Activated T-helper 1 cell treated with Interleukin-2 at 50 U/mL for 16 hours (primary cell): ENCODE measurements around the gene KXD1.
"Not testable (repeated sequence)": the region's sequence is repeated elsewhere in the genome, so short reads cannot be mapped to it uniquely, and the experiment has no call there.

Experiments
- DNase-seq: peaks from one replicate; pipeline ENCODE4 v3.0.0-alpha.2; 2020; ENCODE audit warnings: low read depth

KXD1 gene

DNA sequence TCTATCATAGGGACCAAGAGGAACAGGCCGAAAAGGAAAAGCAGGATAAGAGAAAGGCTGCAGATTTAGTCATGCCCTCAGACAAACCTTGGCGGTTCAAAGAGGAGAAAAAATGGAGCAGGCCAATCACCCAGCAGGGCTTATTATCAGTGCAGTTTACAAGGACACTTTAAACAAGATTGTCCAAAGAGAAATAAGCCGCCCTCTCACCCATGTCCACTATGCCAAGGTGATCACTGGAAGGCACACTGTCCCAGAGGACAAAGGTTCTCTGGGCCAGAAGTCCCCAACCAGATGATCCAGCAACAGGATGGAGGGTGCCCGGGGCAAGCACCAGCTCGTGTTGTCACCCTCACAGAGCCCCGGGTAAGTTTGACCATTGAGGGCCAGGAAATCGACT, 22.6 kb downstream of the KXD1 start:
- DNase-seq, result no peak

DNA sequence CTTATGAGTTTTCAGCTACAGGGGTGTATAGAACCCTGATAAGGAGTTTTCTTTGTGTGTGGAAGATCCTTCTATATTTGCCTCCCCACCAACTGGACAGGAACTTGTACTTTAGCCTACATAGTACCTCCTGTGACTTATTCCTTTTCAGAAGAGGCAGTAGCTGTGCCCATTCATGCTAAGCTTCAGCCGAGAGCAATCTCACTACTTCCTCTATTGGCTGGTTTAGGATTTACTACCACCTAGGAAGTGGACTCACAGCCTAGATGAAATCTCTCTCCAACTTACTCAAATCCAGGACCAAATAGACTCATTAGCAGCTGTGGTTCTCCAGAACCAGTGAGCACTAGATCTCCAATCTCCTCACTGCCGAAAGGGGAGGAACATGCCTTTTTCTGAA, 28.6 kb downstream of the KXD1 start:
- DNase-seq, result no peak

DNA sequence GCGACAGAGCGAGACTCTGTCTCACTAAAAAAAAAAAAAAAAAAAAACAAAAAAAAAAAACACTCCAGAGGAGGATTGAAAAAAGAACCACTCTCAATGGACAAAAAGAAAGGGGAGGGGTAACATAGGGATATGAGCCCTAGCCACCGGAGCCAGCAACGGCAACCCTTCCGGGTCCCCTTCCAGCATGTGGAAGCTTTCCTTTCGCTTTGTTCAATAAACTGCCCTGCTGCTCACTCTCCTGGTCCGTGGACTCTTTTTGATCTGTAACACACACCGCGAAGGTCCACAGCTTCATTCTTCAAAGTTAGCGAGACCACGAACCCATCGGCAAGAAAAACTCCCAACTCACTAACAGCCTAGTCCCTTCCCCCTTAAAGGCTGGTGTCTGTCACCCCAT, 29.9 kb downstream of the KXD1 start:
- no peak for DNase-seq

- no peak for DNase-seq
These were observed 30.4 kb downstream of the KXD1 start for GRCh38 chr19:18587962-18588610.

GRCh38 chr19:18588611-18589379, 31.1 kb downstream of the KXD1 start, which contains the start of gene REX1BD:
Gene REX1BD, plus strand, starts transcription at chr19:18588798. Its CDS starts 4 bp downstream, at chr19:18588802.
- peak; percentile 82 for DNase-seq

DNA sequence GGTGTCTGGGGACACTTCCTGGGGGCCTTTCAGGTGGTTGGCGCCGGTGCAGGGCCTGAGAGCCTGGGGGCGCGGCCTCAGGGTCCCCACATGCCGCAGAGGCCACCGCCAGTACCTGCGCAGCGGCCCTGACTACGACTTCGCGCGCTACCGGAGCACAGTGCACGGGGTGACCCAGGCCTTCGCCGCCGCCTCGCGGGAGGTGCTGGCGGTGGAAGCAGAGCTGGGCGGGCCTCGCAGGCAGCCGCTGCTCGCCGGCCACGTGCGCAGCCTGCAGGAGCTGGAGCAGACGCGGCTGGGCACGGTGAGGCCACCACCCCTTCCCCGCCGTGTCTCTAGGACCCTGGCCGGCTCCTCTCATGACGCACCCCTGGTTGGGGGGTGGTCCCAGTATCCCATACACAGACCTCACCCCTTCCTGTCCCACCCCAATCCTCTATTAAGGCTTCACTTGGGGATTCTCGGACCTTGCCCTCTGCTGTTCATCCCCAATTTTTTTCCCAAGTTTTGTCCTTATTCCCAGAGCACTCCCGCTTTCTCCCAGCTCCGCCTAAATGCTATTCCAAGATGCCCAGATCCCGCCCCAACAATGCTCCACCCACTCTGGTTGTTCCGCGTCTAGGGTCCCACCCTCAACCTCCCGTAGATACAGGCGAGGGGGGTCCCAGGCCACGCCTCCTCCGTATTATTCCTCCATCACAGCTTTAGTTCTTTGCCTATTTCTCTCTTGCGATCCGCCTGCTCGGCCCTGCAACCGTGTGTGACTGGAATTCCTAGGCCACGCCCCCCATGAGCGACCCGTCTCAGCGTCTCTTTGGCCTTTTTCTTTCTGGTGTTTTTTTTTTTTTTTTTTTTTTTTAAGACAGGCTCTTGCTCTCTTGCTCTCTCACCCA, 32.0 kb downstream of the KXD1 start:
- DNase-seq, result peak; percentile 61

DNA sequence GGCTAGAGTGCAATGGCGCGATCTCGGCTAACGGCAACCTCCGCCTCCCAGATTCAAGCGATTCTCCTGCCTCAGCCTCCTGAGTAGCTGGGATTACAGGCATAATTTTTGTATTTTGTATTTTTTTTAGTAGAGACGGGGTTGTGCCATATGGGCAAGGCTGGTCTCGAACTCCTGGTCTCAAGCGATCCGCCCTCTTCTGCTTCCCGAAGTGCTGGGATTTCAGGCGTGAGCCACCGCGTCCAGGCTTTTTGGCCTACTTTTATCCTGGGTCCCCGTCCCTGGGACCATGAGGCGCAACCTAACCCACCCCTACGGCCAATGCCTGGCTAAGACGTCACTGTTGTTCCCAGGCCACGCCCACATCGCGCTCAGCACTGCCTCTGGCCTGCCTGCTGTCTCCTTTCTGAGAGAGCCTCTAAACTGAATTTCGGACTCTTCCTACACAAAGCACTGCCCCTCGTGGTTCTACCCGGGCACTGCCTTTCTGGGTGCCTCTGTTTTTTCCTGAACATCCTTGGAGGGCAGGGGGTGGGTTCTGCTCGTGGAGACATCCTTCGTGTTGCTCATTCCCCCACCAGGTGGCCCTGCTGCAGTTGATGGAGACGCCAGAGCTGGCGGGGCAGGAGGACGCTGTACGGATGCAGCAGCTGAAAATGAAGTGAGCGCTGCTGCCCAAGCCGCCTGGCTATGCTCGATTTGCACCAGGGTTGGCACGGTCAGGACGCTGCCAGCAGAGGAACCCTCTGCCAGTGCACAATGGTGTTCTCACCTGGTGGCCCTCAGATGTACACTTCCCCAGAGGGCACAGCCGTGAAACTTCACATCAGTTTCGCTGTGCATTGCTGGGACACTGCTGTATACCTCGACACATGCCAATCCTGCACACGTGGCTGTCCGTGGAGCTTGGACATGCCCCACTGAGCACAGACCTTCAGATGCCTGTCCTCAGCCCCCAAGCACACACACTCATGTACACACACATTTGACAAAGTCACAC, 32.9 kb downstream of the KXD1 start:
- DNase-seq, result no peak

DNA sequence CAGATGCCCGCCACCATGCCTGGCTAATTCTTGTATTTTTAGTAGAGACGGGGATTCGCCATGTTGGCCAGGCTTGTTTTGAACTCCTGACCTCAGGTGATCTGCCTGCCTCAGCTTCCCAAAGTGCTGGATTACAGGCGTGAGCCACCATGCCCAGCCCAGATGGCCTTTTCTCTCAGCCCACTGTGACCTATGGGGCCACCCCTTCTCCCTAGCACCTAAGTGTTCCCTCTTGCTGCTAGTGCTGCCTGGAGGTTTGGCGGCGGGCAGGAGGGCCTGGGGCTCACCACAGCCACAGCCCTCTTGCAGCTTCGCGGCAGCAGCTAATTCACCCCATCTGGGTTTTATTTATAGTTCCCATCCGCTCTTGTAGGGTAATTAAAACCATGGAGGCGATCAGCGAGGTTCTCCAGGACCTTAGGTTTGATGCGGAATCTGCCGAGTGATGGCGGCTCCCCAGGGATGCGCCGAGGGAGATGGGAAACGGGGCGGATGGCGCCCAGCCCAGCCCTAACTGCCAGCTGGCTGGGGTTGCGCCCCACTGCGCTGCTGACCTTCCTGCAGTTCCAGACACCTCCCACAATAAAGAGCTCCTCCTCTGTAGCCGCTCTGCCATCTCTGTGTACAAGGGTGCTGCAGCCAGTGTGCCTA, 34.2 kb downstream of the KXD1 start:
- DNase-seq, result no peak

GRCh38 chr19:18592732-18593131, 35.1 kb downstream of the KXD1 start:
- not testable (repeated sequence) for DNase-seq

DNA sequence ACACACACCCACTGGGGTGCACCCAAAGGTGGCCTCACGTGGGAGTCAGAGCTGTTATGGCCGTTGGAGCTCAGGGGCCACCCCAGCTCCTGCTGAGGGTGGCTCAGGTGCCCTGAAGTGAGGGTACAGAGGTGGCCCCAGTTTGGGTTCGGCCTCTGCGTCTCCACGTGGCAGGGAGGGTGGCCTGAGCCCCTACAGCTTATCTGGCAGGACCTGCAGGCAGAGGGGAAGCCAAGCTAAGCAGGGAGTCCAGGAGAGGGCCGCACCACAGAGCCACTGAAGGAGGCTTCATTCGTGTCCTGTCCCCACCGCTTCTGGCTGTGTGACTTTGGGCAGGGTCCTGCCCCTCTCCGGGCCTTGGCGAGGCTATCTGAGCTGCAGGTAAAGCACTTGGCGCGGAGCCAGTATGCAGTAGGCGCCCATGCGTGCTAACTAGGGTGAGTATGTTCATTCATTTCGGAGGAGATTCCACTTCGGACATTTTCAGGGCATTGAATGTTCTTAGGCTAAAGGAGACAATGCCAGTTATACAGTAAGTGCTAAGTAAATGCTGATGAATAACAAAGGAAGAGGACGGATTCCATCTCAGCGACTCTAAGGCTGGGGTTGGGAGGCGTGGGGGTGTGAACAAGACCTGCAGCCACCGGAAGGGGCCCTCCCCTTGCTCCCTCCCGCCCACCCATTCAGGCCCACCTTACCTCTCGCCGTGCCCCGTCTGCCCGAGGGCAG, 35.9 kb downstream of the KXD1 start:
- DNase-seq, result no peak

- peak; percentile 55 for DNase-seq
These were observed 36.6 kb downstream of the KXD1 start for GRCh38 chr19:18594096-18594823.

DNA sequence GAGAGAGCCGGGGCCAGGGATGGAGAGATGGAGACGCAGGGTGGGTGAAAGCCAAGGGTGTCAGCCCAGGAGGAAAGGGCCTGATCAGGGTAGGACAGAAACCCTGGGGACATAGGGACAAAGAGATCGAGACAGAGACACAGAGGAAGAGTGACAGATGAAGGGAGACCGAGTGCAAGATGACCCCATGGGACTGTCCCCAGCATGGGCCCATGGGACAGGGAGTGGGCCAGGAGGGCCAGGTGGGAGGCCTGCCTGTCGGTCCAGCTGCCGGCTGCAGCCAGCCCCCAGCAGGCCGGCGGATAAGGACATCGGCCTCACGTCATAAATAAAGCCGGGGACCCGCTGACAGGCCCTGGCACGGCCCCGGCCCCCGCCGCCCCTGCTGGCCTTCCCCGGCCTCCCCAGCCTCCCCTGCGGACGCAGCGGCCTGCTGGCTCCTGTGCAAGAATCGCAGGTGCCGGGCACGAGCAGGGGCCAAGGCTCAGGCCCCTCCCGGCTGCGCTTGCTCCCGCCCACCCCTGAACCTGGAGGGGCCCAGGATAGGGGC, 37.2 kb downstream of the KXD1 start:
- no peak for DNase-seq

DNA sequence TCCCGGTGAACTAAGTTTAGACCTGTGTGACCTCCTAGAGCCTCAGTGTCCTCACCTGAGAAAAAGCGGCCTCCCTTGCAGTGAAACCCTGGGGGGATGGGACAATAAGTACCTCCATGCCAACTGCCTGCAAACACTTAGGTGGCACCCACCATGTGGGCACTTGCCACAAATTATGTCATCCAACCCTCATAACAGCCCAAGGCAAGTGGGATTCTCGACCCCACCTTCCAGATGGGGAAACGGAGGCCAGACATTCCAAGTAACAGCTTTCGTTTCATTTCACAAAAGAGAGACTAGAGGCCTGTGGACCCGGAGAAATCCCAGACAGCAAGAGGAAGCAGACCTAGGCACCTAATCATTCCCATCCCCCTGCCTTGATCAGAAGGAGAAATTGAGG, 37.8 kb downstream of the KXD1 start:
- DNase-seq, result no peak

- no peak for DNase-seq
These were observed 39.1 kb downstream of the KXD1 start for GRCh38 chr19:18596752-18597157.

DNA sequence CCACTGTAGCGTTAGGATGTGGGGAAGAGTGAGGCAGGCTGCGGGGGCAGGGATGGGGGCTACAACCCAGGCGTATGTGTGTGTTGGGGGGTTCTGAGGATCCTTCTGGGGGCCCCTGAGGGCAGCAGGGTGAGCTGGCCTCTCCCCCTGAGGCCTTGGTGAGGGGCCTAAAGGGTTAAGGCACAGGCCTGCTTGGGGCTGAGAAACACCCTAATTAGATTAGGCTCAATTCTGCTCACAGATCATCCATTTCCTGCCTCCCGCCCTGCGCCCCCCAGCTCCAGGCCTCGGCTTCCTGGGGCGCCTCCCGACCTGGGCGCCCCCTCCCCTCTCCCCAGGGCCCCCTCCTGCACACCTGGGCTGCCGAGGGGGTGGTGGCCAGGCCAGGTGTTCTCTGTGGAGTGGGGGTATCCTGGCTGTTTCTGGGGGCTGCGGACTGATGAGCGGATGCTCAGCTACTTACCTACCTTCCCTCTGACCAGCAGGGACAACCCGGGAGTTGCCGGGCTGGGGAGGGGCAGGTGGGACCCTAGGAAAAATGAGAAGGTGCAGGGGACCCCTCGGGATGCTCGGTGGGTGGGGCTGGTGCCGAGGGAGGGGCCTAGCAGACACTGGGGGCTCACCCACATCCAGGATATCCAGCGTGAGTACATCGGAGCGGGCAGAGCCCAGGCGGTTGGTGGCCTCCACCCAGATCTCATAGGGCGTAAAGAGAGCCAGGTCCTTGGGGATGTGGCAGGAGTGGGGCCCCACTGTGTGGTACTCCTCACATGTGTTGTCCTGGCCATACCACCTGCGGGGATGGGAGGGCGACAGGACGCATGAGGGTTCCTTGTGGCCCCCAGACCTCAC, 40.4 kb downstream of the KXD1 start:
- no peak for DNase-seq

DNA sequence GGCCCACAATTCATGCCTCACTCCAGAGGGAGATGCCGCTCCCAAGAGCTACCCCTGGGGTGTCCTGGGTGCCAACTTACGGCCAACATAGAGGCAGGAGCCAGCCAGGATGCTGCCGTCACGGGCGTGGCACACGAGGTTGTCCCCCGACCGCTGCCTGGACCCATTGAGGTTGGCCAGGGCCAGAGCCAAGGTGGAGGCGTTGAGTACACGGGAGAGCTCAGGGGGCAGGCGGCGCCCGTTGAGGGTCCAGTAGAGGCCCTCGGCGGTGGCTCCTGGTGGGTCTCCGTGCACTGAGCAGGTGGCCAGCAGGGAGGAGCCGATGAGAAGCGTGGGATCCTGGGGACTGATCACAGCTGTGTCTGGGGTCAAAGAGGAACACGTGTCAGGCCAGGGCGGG, 41.8 kb downstream of the KXD1 start:
- no peak for DNase-seq

DNA sequence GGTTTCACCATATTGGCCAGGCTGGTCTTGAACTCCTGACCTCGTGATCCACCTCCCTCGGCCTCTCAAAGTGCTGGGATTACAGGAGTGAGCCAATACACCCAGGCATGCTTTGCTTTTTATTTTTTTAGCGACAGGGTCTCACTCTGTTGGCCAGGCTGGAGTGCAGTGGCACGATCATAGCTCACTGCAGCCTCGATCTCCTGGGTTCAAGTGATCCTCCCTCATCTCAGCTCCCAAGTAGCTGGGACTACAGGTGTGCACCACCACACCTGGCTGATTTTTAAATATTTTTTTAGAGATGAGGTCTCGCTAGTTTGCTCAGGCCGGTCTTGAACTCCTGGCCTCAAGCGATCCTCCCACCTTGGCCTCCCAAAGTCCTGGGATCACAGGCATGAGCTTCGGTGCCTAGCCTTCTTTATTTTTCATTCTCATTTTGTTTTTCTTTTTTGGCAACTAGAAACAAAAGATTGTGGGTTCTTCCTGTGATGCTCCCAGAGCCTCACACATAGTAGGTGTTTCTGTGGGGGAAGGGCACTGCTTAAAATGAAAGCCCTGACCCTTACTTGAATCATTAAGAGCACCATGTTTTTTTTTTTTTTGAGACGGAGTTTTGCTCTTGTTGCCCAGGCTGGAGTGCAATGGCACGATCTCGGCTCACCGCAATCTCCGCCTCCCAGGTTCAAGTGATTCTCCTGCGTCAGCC, 43.2 kb downstream of the KXD1 start:
- DNase-seq, result not testable (repeated sequence)

- DNase-seq, result no peak
These were observed 44.2 kb downstream of the KXD1 start for GRCh38 chr19:18601875-18602274.
